Stimulated activated CD8-positive, alpha-beta memory T cell treated with anti-CD3 and anti-CD28 coated beads, Interleukin-15, amount 100 ng/mL, for 48 hours (primary cell): ENCODE data around the gene ARHGAP36.

Experiments used
- DNase-seq, 2 donors: peaks; one replicate each; pipeline ENCODE4 v3.0.0-alpha.2; 2020; ENCODE audit warnings: low read depth in 2 of 2

The ARHGAP36 gene

GRCh38 chrX:131068945-131069719, 11.0 kb downstream of the ARHGAP36 start:
- DNase-seq, result no peak

DNA sequence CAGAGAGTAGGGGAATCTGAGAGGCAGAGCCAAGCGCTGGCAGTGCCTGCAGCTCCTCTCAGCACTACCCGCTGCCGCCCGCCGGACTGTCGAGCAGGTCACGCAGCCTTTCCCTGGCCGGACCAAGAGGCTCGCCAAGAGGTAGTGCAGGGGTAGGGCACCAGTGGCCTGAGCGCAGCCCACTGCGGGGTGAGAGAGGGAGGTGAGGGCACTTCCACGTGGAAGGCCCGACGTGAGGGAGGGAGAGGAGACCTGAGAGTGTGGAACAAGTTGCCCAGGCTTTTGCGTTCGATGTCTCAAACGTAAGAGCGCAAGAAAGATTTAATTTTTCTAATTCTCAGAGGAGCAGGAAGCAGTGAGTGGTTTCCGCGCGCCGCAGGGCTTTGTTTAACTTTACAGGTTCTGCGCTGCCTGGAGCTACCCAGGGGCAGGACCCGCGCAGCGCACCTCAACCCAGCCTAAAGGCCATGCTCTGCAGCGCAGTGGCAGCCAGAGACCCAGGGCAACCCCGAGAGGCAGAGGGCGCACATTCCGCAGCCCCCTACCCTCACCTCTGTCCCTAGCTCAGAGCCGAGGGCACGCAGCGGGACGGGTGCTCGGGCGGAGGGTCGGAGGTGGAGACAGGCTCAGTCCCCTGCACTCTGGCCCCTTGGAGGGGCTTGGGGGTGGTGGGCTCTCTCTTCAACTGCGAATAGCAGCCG, 14.9 kb downstream of the ARHGAP36 start:
- DNase-seq, result no peak

GRCh38 chrX:131073607-131074006, 15.5 kb downstream of the ARHGAP36 start:
- no peak for DNase-seq

DNA sequence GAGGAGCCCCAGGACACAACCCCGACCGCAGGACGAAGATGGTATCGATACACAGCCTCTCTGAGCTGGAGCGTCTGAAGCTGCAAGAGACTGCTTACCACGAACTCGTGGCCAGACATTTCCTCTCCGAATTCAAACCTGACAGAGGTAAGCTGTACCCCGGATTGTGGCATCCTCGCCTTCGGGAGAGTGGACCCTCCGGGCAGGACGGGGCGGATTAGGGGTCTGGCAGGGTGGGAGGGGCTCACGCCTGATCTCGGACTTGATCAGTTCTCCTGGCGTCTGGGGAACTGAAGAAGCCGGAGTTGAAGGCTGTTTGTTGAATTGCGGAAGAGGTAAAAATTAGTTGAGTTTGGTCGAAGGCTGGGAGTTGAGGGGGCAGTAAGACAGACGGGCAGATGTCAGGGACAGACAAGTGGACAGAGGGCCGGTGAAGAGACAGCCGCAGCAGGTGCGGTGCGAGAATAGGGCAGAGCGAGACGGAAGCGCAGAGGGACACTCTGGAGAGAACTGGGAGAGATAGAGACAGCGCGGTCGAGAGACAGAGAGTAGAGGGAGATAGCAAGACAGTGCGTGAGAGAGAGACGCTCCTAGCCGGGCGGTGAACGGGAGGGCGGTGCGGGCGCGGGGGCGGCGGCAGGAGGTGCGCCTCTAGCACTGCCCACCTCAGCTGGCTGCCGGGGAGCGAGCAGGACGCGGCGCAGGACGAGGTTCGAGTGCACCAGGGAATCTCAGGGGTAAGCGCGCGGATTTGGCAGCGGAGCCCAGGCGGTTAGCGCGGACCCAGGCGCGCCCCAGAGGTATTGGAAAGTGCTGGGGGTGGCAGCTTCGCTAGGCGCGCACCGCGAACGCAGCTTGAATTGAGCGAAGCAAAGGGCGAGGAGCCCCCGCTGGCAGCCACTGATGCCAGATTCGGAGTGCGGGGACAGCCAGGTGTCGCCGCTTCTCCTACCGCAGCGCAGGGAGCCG, 23.9 kb downstream of the ARHGAP36 start:
- no peak for DNase-seq

DNA sequence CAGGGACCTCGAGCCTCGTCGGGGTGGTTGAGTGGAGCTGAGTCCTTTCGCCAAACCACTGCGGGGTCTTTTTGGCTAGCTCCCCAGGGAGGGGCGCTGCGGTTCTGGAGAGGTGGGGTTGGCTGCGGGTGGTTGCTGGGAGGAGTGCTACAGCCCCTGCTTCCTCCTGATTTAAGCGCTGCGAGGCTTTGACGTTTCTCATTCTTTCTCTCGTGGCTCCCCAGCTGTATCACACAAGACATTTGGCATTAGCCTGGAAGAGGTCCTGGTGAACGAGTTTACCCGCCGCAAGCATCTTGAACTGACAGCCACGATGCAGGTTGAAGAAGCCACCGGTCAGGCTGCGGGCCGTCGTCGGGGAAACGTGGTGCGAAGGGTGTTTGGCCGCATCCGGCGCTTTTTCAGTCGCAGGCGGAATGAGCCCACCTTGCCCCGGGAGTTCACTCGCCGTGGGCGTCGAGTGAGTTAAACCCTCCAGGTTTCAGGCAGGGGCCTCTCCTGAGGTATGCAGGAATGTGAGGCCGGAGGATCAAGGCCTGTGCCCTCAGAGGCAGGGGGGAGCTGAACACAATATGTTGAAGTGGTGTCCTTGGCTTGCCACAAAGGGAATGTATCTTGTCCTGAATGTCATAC, 25.5 kb downstream of the ARHGAP36 start:
- DNase-seq, result no peak

- no peak for DNase-seq
These were observed 26.0 kb downstream of the ARHGAP36 start for GRCh38 chrX:131084145-131084544.

DNA sequence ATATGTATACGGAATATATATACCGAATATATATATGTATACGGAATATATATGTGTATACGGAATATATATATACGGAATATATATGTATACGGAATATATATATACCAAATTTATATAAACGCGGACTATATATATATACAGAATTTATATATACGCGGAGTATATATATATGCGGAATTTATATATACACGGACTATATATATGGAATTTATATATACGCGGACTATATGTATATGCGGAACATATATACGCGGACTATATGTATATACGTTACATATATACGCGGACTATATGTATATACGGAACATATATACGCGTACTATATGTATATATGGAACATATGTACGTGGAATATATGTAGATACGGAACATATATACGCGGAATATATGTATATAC, 78.6 kb downstream of the ARHGAP36 start:
- DNase-seq, result no peak

DNA sequence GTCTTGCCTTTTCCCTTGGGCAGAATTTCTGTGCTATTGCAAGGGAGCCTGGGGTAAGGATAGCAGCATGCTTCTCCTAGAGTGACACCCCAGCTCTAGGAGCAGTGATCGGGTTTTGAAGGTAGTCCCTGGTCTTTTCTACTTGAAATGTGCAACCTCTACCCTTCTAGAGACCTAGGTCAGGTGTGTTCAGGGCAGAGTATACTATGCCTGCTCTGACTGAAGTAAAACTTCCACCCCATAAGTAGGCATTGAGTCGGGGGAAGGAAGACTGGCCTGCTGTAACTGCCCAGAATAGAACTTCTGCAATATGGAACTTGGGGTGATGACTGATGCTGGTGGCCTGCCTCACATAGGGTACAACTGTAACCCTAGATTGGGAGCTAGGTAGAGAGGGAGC, 80.9 kb downstream of the ARHGAP36 start:
- no peak for DNase-seq
